GM21737 (cell line): Measurements from ENCODE around the gene GNB1L.

Experiments
- ATAC-seq: cut with Tn5 transposase; IDR thresholded peaks from one replicate; pipeline ENCODE4 v1.9.1; 2021; ENCODE audit warnings: mild to moderate bottlenecking, moderate library complexity; ENCODE audit not compliant: unreplicated experiment

The GNB1L gene

GRCh38 chr22:19740586-19740985 is 114.1 kb downstream of the GNB1L start:
- ATAC-seq: no peak

GRCh38 chr22:19739911-19740449 is 114.7 kb downstream of the GNB1L start:
- no peak for ATAC-seq

- no peak for ATAC-seq
These were observed 115.2 kb downstream of the GNB1L start for GRCh38 chr22:19739448-19739895.

DNA sequence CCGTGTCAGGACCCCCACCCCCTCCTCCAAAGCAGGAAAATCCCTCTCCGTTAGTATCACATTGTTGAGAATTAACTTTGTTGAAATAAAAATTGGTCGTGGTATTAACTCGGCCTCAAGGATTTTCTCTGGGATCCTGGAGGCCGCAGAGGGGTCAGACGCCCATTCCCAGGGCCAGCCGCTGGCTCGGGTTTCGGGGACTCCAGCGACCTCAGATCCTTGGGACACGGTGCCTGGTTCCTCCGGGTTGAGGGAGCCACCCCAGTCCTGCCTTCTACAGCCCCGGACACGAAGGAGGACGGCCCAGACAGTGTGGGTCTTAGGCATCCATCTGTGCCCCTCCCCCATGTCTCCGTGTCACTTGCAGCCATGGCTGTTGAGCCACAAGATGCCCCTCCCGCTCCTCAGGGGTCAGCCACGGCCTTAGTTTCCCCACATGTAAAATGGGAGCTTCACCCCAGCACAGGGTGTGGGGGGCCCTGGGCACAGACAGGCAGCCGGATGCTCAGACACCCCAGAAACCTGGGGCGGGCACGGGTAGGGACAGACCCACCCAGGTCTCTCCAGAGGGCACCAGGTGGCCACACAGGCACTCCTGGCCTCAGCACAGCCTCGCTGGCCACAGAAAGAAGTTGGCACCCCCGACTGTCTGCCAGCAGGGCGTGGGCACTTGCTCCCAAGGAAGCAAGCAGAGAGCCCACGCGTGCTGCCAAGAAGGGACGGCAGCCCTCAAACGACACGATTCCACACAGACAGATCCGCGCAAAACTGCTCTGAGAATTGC is 115.8 kb downstream of the GNB1L start:
- ATAC-seq: no peak

- no peak for ATAC-seq
These were observed 116.6 kb downstream of the GNB1L start for GRCh38 chr22:19737846-19738663.

DNA sequence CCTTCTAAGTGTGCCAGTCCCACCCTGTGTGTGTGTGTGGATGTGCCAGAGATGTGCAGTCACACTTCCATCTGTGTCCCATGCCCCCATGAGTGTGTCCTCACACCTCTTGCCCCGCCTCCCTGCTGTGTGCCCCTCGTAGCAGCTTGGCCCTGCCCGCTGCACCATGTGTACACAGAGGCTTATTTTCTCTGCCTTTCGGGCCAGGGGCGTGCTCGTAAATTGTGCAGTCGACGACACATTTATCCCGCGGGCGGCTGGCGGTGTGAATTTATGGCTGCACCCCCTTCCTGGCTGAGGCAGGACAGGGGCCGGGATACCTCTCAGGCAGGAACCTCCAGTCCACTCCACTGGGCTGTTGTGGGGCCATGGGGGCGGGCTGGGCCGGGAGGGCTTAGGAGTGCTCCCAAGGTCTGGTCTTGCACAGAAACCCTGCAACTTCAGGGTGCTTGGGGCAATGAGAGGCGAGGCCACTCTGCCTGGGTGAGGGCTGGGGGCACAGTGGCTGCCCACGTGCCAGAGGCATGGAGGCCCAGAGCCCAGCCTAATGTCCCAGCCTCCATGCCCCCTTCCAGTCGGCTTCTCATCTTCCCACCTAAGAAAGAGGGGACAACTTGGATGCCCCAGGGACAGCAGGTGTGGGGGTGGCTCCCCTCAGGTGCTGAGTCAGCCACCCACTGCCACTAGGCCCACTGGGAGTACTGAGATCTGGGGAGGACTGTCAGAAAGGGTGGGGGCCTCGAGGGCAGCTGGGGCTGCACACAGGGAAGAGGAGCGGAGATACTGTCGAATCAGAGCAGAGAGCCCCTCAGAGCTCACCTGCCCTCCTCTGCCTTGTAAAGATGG is 118.8 kb downstream of the GNB1L start:
- ATAC-seq: no peak

GRCh38 chr22:19734837-19735382 is 119.8 kb downstream of the GNB1L start:
- no peak for ATAC-seq

- ATAC-seq: no peak
These were observed 120.5 kb downstream of the GNB1L start for GRCh38 chr22:19734163-19734562.

GRCh38 chr22:19733755-19734154 is 120.9 kb downstream of the GNB1L start:
- no peak for ATAC-seq
